Fibroblast of villous mesenchyme (primary cell): ENCODE data around the gene PLEKHG4. TPM values are rescaled to one million over a fixed set of nuclear protein-coding genes. Genes with fewer than 3 reads are reported as not detected.

ENCODE experiments used
- DNase-seq: peaks from one replicate; pipeline ENCODE4 v3.0.0-alpha.2; 2010; ENCODE audit warnings: low read depth
- H3K4me3 ChIP-seq: 2 replicates; pipeline ENCODE4 v1.5.1; 2011; ENCODE audit warnings: low read depth, mild to moderate bottlenecking, low read length
- total RNA-seq: library from RNA; depleted of rRNA; stranded (reverse); fragments of >200 nt; gene quantifications from 2 replicates; pipeline ENCODE4 v1.2.3, GENCODE V29; 2012
- TF ChIP-seq, protein P1 (sequence below): IDR thresholded peaks from 2 replicates; pipeline ENCODE4 v1.5.1; 2012; ENCODE audit warnings: low read depth, mild to moderate bottlenecking, low read length; ENCODE audit not compliant: insufficient read depth

The PLEKHG4 gene
- total RNA-seq, 1 donor: 18.1 TPM

DNA sequence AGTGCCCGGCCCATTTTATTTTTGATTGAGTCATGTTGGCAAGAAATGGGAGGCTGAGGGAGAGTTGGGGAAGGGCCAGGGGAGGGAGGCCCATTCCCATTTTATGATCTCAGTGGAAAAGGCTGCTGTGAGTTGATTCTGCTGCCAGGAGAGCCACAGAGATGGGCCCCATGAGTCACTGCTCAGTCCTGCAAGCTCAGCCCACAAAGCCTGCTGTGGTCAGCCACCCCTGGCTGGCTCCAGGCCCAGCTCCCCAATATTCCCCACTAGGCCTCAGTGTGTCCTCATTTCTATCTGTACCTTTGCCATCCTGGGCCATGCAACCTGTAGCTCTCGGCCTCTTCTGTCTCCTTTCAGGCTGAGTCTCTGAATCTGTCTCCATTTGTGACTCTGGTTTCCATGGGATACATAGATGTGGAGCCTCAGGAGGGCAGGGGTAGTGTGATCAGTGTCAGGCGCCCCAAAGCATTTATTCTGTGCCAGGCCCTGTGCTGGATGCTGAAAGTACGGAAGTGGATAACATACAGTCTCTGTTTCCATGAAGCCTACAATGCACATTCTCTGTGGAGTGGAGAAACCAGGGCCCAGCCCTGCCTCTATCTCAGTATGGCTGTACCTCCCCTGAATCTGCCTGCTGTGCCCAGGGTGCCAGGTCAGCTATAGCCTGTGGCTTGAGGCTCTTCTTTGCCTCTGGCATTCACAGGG, 1.9 kb upstream of the PLEKHG4 start:
- TF ChIP-seq, protein P1, sequence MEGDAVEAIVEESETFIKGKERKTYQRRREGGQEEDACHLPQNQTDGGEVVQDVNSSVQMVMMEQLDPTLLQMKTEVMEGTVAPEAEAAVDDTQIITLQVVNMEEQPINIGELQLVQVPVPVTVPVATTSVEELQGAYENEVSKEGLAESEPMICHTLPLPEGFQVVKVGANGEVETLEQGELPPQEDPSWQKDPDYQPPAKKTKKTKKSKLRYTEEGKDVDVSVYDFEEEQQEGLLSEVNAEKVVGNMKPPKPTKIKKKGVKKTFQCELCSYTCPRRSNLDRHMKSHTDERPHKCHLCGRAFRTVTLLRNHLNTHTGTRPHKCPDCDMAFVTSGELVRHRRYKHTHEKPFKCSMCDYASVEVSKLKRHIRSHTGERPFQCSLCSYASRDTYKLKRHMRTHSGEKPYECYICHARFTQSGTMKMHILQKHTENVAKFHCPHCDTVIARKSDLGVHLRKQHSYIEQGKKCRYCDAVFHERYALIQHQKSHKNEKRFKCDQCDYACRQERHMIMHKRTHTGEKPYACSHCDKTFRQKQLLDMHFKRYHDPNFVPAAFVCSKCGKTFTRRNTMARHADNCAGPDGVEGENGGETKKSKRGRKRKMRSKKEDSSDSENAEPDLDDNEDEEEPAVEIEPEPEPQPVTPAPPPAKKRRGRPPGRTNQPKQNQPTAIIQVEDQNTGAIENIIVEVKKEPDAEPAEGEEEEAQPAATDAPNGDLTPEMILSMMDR: no peak
- H3K4me3 ChIP-seq: peak overlapping the region; percentile 69

DNA sequence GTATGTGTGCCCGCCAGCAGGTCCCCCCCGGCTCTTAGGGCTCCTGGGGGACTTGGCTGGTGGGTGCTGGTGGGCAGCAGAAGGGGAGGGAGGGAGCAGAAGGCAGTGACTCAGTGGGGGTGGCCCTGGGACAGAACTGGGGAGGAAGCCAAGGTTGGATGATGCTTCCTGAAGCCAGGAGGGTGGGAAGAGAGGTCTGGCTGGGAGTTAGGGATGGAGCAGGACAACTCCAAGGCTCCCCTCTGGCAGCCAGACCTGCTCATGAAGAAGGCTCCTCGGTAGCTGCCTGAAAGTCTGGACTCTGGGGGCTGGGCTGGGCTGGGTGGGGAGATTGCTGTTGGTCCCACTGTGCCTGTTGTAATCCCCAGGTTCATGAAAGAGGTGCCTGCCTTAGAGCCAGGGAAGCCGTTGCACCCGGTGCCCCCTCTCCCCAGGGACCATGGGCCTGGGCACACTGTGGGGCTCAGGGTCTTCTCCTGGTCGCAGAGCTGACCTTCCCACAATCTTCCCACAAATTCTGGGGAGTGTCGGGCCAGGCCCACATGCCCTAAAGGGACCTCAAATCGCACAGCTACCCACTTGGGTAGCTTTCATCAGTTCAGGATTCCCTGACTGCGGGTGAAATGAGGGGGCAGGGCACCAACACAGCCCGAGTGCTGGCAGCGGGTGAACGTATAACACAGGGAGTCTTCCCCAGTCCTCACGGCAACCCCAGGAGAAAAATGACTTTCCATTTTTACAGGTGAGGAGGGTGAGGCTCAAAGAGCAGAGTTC, 1.1 kb upstream of the PLEKHG4 start:
- DNase-seq: peak; percentile 67
- peak overlapping the region; percentile 69 for H3K4me3 ChIP-seq
- TF ChIP-seq, protein P1: no peak

More for the DNA sequence above, 1.9 kb upstream of the PLEKHG4 start:
- peak; percentile 99 for DNase-seq

DNA sequence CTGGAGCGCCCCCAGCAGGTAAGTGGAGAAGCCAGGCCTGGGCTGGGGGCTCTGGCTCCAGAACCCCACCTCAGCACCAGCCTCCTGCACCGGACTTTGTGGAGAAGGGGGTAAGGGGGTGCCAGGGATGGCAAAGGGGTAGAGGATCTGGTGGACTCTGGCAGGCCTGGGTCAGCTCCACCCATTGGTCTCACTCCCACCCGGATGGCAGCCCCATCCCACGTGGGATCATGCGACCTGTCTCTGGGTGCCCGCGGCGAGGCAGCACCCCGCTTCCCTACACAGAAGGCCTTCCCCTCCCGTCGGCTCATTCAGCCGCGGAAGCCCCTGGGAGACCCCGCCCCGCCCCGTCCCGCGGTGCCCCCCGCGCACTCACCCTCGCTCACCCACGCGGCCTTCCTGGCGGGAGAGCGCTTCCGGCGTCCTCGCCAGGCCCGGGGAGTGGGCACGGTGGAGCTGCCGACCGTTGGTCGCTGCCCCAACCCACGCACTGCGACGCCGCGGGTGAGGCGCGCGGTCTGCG, 498 bp upstream of the PLEKHG4 start:
- H3K4me3 ChIP-seq: peak overlapping the region; percentile 69
- no peak for DNase-seq
- TF ChIP-seq, protein P1: peak; percentile 27

DNA sequence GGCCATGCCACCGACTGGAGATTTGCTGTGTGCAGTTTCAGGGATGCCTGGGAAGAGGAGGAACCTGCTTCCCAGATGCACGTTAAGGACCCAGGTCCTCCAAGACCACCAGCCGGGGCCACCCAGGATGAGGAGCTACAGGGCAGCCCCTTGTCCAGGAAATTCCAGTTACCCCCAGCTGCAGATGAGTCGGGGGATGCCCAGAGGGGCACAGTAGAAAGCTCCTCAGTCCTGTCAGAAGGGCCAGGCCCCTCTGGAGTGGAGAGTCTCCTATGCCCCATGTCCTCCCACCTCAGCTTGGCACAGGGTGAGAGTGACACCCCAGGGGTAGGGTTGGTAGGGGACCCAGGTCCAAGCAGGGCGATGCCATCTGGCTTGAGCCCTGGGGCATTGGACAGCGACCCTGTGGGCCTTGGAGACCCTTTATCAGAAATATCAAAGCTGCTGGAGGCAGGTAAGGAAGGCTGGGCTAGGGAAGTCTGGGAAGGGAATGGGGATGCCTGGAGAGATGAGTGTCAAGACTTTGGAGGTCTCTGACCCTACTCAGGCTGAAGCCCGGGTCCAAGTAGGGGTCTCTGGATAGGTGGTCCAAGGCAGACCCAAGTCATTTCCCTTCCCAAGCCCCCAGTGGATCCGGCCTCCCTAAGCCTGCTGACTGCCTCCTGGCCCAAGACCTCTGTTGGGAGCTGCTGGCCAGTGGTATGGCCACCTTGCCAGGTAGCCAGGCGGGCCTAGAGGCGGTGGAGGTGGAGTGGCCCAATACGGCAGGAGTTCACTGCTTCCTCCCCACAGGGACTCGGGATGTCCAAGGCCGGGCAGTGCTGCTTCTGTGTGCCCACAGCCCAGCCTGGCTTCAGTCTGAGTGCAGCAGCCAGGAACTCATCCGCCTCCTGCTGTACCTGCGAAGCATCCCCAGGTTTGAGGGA, 1.0 kb downstream of the PLEKHG4 start:
- no peak overlapping the region for H3K4me3 ChIP-seq
- TF ChIP-seq, protein P1: no peak

DNA sequence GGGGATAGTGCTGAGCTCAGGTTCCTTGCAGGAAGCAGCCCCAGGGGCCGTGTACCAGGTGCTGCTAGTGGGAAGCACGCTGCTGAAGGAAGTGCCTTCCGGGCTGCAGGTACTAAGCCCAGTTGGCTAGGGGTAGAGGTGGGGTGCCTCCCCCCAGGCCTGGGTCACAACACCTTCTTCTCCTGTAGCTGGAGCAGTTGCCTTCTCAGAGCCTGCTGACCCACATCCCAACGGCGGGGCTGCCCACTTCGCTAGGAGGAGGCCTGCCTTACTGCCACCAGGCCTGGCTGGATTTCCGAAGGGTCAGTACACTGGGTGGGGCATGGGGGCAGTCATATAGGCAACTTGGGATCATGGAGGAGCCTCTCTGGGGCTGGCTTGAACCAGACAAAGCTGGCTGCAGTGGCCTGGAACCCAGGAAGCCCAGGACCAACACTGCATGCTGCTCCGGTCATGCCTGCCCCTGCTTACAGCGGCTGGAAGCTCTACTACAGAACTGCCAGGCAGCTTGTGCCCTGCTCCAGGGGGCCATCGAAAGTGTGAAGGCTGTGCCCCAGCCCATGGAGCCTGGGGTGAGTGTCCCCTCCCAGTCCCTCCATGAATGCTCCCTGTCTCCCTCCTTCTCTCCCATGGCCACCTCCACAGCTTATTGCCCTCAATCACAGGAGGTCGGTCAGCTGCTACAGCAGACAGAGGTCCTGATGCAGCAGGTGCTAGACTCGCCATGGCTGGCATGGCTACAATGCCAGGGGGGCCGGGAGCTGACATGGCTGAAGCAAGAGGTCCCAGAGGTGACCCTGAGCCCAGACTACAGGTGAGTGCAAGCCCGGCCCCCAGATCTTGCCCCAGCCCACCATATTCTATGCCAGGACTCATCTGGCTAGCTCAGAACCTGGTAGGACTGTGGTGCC, 2.5 kb downstream of the PLEKHG4 start:
- no peak for DNase-seq
- TF ChIP-seq, protein P1: no peak

More for the DNA sequence above, 1.0 kb downstream of the PLEKHG4 start:
- DNase-seq: no peak

More for the DNA sequence above, 2.5 kb downstream of the PLEKHG4 start:
- H3K4me3 ChIP-seq: no peak overlapping the region
